Chondrocyte (in vitro differentiated cells): ENCODE data around the gene SLC37A3. TPM values are rescaled to one million over a fixed set of nuclear protein-coding genes. Genes with fewer than 3 reads are reported as not detected.
"Not testable (repeated sequence)": the region's sequence is repeated elsewhere in the genome, so short reads cannot be mapped to it uniquely, and the experiment has no call there.

Experiments
- DNase-seq: peaks from one replicate; pipeline ENCODE4 v3.0.0; 2021; ENCODE audit warnings: mixed read lengths, low spot score
- H3K27ac Mint-ChIP-seq: one replicate; pipeline ENCODE4 v1.8.0; 2021; ENCODE audit warnings: mild to moderate bottlenecking, moderate library complexity, mixed read lengths; ENCODE audit not compliant: unreplicated experiment
- H3K27me3 Mint-ChIP-seq: 2 replicates; pipeline ENCODE4 v1.8.0; 2021; ENCODE audit warnings: low read depth, mixed read lengths
- H3K36me3 Mint-ChIP-seq: 2 replicates; pipeline ENCODE4 v1.8.0; 2021; ENCODE audit warnings: low read depth, mixed read lengths
- H3K4me1 Mint-ChIP-seq: 2 replicates; pipeline ENCODE4 v1.8.0; 2021; ENCODE audit warnings: low read depth, mild to moderate bottlenecking, mixed read lengths
- H3K4me3 Mint-ChIP-seq: one replicate; pipeline ENCODE4 v1.8.0; 2021; ENCODE audit warnings: mild to moderate bottlenecking, moderate library complexity, mixed read lengths; ENCODE audit not compliant: unreplicated experiment
- H3K9me3 Mint-ChIP-seq: 2 replicates; pipeline ENCODE4 v1.8.0; 2021; ENCODE audit warnings: low read depth, mixed read lengths
- total RNA-seq: library from RNA; stranded (reverse); gene quantifications from 3 replicates; pipeline ENCODE4 v1.2.1, GENCODE V29; 2021
- TF ChIP-seq, protein P1 (sequence below): fragments of 200-600 bp; sonication (generic); IDR thresholded peaks from 2 replicates; pipeline ENCODE4 v1.5.0; 2021; ENCODE audit warnings: antibody characterized with exemption, mild to moderate bottlenecking, moderate library complexity

SLC37A3 gene
- total RNA-seq, 1 donor from 2014 or later, result 68.1 TPM

- Mint-ChIP-seq H3K4me1 (no peaks in the 10 kb centered on the region), H3K27ac (no peak overlapping the region), H3K4me3 (no peak overlapping the region), H3K36me3 (peaks cover 7% of the 10 kb centered on the region), H3K9me3 (no peaks in the 10 kb centered on the region), H3K27me3 (no peaks in the 10 kb centered on the region)
- no peak for DNase-seq
- TF ChIP-seq, protein P1, sequence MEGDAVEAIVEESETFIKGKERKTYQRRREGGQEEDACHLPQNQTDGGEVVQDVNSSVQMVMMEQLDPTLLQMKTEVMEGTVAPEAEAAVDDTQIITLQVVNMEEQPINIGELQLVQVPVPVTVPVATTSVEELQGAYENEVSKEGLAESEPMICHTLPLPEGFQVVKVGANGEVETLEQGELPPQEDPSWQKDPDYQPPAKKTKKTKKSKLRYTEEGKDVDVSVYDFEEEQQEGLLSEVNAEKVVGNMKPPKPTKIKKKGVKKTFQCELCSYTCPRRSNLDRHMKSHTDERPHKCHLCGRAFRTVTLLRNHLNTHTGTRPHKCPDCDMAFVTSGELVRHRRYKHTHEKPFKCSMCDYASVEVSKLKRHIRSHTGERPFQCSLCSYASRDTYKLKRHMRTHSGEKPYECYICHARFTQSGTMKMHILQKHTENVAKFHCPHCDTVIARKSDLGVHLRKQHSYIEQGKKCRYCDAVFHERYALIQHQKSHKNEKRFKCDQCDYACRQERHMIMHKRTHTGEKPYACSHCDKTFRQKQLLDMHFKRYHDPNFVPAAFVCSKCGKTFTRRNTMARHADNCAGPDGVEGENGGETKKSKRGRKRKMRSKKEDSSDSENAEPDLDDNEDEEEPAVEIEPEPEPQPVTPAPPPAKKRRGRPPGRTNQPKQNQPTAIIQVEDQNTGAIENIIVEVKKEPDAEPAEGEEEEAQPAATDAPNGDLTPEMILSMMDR, result no peak
These were observed 71.1 kb downstream of the SLC37A3 start for GRCh38 chr7:140327261-140327661.

- Mint-ChIP-seq H3K27ac (peak overlapping the region; percentile 72), H3K4me3 (no peak overlapping the region), H3K27me3 (no peaks in the 10 kb centered on the region), H3K4me1 (no peaks in the 10 kb centered on the region), H3K36me3 (peaks cover 2% of the 10 kb centered on the region), H3K9me3 (no peaks in the 10 kb centered on the region)
- TF ChIP-seq, protein P1, result peak; percentile 86
- DNase-seq, result no peak
These were observed 72.0 kb downstream of the SLC37A3 start for GRCh38 chr7:140326116-140326928.

GRCh38 chr7:140325600-140325999, 72.7 kb downstream of the SLC37A3 start:
- Mint-ChIP-seq H3K36me3 (no peaks in the 10 kb centered on the region), H3K27ac (no peak overlapping the region), H3K4me3 (no peak overlapping the region), H3K9me3 (no peaks in the 10 kb centered on the region), H3K4me1 (no peaks in the 10 kb centered on the region), H3K27me3 (no peaks in the 10 kb centered on the region)
- no peak for DNase-seq
- TF ChIP-seq, protein P1, result no peak

- Mint-ChIP-seq H3K4me3 (no peak overlapping the region), H3K36me3 (no peaks in the 10 kb centered on the region), H3K27ac (no peak overlapping the region), H3K4me1 (no peaks in the 10 kb centered on the region), H3K9me3 (no peaks in the 10 kb centered on the region), H3K27me3 (no peaks in the 10 kb centered on the region)
- TF ChIP-seq, protein P1, result no peak
- no peak for DNase-seq
These were observed 73.6 kb downstream of the SLC37A3 start for GRCh38 chr7:140324714-140325113.

DNA sequence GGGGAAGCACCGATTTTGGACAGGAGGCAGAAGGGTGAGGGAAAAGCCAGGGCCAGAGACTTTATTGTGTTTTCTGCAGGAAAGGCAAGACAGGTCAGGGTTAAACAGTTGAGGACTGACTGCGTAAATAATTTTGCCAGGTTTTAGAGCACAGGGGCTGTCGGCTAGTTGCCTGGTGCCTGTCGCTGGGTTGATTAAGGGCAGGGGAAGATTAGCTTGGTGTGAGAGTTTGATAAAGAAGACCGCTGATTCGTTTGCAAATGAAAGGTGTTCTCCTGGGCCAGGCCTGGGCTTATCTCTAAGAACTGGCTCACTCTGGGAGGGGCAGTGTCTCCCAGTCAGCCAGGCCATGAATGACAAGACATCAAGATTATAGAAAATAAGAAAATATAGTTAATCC, 75.6 kb downstream of the SLC37A3 start:
- DNase-seq, result no peak
- Mint-ChIP-seq H3K4me1 (no peaks in the 10 kb centered on the region), H3K27ac (no peak overlapping the region), H3K36me3 (no peaks in the 10 kb centered on the region), H3K9me3 (no peaks in the 10 kb centered on the region), H3K27me3 (no peaks in the 10 kb centered on the region), H3K4me3 (no peak overlapping the region)
- TF ChIP-seq, protein P1, result no peak

DNA sequence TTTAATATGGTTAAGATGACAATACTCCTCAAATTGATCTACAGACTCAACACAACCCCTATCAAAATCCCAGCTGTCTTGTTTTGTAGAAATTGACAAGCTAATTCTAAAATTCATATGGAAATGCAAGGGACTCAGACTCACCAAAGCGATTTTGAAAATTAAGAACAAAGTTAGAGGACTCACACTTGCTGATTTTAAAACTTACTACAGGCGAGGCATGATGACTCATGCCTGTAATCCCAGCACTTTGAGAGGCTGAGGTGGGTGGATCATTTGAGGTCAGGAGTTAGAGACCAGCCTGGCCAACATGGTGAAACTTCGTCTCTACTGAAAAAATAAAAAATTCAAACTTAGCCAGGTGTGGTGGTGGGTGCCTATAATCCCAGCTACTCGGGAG, 78.3 kb downstream of the SLC37A3 start:
- H3K36me3 Mint-ChIP-seq, H3K9me3 Mint-ChIP-seq, H3K4me3 Mint-ChIP-seq, H3K27ac Mint-ChIP-seq, H3K27me3 Mint-ChIP-seq, DNase-seq: not testable (repeated sequence)
- peaks cover 20% of the 10 kb centered on the region for H3K4me1 Mint-ChIP-seq
